Bone marrow (tissue), 2 donors: ENCODE measurements around the gene KDM4B.
"Not testable (repeated sequence)": the region's sequence is repeated elsewhere in the genome, so short reads cannot be mapped to it uniquely, and the experiment has no call there.

Source experiments
- DNase-seq, 2 donors: peaks; one replicate each; lab custom pipeline; 2025; lab: John Stamatoyannopoulos, UW

Gene KDM4B

DNA sequence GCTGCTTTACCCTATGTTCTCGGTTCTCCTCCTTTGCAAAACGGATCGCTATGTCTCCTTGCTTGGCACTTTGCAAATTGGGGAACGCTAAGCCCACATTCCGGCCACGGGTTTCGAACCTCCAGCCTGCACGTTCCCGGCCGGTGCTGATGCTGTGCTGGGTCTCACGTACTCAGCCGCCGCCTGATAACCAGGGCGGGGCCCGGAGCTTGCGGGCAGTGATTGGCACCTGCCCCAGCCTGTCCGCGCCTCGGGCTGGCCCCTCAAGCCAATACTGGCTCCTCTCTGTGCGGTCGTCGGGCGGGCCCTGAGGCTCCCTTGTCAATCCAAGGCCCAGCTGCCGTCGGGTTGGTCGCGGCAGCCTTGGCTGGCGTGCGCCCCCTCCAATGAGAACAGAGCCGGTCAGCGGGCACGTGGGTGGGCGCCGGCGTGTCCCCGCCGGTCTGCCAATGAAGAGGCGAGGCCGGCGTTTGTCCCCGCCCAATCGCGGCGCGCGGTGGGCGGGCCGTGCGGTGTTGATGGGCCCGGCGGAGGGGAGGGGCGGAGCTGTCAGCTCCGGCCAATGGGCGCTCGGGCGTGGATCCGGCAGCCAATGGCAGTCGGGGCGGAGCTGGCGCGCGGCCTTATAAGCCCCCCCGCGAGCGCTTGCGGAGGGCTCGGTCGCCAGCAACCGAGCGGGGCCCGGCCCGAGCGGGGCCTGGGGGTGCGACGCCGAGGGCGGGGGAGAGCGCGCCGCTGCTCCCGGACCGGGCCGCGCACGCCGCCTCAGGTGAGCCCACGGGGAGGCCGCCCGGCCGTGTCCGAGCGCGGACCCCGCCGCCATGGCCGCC, at the start of gene KDM4B:
KDM4B (plus strand) TSS at position 652 of the 830 bp plus-strand sequence. CDS start 63,778 bp downstream, outside the sequence.
- DNase-seq: peak; percentile 86 to 96

DNA sequence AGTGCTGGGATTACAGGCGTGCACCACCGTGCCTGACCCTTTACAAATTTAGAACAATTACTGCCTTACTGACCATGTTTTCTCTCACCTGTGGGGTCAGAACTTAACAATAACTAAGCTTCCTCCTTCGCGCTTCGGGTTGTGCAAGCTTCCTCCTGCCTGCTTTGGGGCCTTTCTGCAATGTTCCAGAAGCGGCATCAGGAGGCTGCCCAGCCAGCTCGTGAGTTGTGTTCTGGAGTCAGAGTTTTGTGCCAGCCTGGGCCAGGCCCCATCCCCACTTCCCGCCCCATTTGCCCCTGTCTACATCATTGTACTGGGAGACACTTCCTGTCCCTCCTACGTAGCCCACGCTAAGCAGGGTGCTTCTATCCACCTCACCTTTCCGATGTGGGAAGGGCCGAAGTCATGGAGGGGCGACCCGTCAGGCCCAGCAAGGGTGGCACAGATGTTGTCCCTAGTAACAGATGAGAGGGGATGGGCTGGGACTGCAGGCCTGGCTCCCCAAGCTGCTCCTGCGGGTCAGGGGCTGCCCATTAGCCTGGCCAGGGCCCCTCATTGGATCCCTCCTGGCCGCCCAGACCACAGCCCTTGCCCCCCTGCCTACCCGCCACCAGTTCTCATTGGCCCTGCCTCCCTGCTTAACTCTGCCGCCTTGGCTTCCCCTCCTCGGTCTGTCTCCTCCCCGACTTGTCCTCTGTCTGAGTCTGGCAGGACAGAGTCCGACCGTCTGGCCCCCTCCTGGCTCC, 46.2 kb upstream of the KDM4B start:
- DNase-seq: no peak

DNA sequence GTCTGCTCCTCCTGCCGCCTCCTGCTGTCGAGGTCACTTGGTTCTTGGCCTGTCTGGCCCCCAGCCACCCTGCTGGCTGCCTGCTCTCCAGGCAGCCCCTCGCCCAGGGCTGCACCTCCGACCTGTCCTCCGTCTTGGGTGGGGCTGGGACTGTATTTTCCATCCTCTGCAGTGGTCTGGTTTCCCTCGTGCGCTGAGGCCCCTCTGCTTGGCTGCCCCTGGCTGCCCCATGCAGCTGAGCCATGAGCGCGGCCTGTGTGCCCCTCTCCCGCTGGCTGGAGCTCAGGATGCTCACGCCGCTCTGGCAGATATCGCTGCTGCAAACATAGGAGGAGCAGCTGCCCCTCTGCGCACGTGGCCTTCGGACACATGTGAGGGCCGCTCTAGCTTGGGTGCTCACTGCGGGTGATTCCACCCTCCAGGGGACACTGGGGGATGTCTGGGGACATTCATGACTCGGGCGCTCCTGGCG, 45.6 kb upstream of the KDM4B start:
- DNase-seq: no peak

DNA sequence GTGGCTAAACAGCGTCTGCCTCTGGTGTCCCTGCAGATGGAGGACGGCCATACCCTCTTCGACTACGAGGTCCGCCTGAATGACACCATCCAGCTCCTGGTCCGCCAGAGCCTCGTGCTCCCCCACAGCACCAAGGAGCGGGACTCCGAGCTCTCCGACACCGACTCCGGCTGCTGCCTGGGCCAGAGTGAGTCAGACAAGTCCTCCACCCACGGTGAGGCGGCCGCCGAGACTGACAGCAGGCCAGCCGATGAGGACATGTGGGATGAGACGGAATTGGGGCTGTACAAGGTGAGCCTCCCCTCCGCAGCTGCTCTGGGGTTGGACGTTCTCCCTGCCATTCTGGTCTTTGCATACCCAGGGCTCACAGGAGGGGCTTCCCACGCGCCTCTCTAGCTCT, 39.7 kb upstream of the KDM4B start:
- DNase-seq: no peak

DNA sequence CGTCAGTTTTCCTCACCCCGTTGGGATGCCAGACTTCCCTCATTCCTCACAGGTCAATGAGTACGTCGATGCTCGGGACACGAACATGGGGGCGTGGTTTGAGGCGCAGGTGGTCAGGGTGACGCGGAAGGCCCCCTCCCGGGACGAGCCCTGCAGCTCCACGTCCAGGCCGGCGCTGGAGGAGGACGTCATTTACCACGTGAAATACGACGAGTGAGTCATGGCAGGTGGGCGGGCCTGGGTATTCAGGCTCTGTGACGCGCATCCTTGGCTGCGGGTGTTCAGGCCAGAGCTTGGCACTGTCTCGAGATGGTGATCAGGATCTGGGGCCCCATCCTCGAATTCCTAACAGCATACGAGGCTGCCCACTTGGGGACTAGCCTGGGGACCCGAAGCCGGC, 38.2 kb upstream of the KDM4B start:
- no peak for DNase-seq

DNA sequence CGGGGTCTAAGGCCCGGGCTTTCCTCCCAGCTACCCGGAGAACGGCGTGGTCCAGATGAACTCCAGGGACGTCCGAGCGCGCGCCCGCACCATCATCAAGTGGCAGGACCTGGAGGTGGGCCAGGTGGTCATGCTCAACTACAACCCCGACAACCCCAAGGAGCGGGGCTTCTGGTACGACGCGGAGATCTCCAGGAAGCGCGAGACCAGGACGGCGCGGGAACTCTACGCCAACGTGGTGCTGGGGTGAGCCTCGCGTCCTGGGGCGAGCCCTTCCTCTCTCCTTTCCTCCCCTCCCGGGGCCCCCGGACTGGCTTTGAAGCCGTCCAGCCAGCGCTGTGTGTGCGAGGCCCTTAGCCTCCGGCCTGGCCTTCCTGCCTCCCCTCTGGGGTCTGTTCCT, 36.2 kb upstream of the KDM4B start:
- DNase-seq: no peak

DNA sequence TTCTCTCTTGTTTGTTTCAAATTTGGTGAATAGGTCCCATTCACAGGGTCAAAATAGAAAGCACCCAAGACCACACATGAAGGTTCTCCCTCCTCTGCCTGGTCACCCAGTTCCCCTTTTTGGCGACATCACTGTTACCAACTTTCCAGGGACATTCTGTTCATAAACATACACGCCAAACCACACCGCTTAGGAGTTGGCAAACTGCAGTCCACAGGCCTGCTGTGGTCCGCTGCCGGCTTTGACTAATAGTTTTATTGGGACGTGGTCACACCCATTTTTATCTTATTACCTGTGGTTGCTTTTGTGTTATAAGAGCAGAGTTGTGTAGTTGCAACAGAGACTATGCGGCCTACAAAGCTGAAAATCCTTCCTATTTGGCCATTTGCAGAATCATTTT, 35.4 kb upstream of the KDM4B start:
- DNase-seq: no peak

DNA sequence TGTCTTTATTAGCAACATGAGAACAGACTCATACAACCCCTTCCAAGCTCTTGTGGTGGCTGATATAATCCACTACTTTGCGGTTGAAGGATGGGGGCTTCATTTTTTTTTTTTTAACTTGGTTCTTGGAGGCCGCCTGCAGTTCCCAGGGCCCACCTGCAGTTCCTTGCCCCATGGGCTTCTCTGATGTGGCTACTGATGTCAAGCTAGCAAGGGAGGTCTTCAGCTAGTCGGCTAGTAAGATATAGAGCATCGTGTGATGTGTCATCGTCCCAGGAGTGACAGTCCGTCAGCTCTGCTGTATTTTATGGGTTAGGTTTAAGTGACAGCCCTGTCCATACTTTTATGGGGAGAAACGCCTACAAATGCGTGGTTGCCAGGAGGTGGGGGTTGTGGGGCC, 33.5 kb upstream of the KDM4B start:
- DNase-seq: no peak

DNA sequence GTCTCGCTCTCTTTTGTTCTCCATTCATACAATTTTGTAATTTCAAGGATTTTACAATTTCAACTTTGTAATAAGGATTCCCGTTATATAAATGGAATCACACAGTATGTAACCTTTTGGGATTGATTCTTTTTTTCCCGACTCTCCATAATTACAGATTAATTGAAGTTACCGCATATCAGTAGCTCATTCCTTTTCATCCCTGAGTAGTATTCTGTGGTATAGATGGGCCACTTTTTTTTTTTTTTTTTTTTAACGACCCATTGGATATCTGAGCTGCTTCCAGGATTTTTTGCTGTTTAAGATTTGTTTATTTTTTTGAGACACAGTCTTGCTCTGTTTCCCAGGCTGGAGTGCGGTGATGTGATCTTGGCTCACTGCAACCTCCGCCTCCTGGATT, 31.9 kb upstream of the KDM4B start:
- no peak for DNase-seq

DNA sequence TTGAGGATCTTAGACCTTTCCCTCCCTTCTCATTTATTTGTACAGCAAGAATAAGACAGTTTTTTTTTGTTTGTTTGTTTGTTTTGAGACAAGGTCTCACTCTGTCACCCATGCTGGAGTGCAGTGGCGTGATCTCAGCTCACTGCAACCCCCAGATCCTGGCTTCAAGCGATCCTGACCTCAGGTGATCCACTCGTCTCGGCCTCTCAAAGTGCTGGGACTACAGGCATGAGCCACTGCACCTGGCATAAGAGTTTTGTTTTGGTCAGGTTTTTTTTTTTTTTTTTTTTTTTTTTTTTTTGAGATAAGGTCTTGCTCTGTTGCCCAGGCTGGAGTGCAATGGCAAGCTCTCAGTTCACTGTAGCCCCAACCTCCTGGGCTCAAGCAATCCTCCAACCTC, 30.5 kb upstream of the KDM4B start:
- DNase-seq: not testable (repeated sequence)

DNA sequence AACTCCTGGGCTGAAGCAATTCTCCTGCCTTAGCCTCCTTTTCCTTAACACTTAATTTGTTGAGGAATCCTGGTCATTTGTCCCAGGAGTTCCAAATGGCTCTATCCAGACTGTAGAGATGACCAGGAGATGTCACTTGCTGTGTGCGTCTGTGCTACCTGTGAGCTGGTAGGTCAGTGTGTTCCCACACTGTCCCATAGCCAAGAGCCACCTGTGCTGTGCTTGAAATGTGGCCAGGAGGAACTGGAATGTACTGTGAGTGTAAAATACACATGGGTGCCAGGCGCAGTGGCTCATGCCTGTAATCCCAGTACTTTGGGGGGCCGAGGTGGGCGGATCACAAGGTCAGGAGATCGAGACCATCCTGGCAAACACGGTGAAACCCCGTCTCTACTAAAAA, 29.4 kb upstream of the KDM4B start:
- no peak for DNase-seq

DNA sequence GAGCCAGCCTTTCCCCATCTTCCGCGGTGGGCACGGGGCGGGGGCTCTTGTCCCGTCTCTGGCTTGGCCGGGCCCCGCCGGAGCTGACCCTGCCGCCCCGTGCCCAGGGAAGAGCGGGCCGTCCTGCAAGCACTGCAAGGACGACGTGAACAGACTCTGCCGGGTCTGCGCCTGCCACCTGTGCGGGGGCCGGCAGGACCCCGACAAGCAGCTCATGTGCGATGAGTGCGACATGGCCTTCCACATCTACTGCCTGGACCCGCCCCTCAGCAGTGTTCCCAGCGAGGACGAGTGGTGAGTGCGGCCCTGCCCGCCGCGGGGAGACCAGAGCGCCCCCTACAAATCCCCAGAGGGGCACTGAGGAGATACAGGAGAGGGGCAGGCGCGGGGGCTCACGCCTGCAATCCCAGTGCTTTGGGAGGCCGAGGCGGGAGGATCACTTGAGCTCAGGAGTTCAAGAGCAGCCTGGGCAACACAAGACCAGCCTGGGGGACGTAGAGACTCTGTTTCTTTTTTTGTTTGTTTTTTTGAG, 27.2 kb upstream of the KDM4B start:
- not testable (repeated sequence) for DNase-seq

DNA sequence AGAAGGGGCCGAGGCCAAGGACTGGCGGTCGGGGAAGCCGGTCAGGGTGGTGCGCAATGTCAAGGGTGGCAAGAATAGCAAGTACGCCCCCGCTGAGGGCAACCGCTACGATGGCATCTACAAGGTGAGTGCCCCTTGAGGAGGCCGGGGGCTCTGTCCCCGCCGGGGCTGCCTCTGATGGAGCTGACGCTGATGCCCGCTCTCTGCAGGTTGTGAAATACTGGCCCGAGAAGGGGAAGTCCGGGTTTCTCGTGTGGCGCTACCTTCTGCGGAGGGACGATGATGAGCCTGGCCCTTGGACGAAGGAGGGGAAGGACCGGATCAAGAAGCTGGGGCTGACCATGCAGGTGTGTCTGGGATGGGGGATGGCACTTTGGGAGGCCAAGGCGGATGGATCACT, 18.3 kb upstream of the KDM4B start:
- DNase-seq: not testable (repeated sequence)

DNA sequence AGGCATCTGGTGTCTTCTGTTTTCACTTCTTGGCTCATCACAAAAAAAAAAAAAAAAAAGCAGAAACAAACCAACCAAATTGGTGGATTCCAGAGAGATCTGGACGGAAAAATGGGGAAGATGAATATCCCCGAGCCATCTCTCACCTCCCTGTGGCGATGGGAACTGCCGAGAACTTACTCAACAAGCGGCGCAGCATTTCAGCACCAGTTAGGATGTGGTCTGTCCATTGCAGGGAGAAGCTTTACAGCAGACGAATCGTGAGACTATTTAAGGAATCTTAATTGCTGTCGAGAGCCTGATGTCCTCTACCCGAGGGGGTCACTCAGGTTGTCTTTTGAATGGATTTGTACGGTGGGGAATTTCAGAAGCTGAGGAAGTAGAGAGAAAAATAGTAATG, 17.3 kb upstream of the KDM4B start:
- DNase-seq: no peak

DNA sequence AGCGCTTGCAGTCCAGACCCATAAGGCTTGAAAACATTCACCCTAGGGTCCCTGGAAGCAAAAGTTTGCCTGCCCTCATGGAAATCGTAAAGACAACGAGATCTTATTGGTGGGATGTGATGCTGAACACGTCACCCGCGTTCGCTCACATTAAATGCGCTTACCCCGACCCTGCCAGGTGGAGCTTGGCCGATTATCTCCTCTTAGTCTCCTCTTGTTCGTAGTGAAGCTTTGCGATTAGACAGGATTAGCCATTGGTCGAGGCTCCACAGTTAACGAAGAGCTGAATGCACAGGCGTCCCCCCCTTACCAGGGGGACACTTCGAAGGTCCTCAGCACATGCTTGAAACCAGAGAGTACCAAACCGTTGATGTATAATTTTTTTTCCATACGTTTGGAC, 16.0 kb upstream of the KDM4B start:
- no peak for DNase-seq

DNA sequence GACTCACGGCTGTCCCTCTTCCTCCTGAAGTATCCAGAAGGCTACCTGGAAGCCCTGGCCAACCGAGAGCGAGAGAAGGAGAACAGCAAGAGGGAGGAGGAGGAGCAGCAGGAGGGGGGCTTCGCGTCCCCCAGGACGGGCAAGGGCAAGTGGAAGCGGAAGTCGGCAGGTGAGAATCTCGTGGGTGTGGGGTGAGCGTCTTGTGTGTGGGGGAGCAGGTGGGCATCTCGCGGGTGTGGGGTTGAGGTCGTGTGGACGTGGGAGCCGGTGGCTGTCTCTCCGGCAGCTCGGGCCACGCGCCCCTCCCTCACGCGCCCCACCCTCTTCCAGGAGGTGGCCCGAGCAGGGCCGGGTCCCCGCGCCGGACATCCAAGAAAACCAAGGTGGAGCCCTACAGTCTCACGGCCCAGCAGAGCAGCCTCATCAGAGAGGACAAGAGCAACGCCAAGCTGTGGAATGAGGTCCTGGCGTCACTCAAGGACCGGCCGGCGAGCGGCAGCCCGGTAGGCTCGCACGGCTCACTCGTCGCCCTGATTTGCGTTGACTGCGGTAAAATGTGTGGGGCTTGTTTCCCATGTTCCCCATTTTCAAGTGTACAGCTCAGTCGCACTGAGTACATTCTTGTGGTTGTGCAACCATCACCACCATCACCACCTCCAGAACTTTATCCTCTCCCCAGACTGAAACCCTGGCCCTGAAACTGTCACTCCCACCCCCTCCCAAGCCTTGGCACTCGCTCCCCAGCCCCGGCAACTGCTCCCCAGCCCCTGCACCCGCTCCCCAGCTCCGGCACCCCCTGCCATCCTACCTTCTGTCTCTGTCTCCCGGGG, 14.4 kb upstream of the KDM4B start:
- DNase-seq: not testable (repeated sequence)

DNA sequence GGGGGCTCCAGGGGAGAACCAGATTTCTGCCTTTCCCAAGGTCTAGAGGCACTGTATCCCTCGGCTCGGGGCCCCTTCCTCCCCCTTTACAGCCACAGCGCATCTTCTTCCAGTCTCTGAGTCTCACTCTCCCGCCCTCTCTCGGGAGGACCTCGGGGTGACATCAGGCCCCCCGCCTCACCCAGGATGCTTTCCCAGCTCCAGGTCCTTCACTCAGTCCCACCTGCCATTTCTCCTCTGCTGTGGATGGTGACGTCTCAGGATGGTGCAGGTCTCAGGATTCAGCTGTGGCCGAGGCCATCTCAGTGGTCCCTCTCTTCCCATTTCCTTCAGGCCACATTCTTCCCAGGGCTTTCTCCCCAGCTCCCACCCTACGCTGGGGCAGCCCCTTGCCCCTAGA, 13.6 kb upstream of the KDM4B start:
- DNase-seq: no peak

DNA sequence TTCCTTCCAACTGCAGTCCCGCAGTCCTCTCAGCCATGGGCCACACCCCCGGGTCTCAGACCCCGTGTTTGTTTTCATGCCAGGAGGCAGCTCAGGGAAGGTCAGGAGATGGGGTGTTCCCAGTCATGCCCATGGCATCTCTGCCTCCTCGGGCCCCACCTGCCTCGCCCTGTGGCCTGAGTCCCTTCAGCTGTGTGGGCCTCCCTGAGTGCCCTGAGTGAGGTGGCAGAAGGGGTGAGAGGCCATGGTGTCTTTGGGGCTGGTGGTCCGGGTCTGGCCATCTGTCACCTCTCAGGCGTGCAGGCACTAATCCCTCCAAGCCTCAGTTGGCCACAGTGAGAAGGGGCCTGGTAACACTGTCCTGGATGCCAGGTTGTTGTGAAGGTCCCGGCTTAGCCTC, 10.9 kb upstream of the KDM4B start:
- no peak for DNase-seq

DNA sequence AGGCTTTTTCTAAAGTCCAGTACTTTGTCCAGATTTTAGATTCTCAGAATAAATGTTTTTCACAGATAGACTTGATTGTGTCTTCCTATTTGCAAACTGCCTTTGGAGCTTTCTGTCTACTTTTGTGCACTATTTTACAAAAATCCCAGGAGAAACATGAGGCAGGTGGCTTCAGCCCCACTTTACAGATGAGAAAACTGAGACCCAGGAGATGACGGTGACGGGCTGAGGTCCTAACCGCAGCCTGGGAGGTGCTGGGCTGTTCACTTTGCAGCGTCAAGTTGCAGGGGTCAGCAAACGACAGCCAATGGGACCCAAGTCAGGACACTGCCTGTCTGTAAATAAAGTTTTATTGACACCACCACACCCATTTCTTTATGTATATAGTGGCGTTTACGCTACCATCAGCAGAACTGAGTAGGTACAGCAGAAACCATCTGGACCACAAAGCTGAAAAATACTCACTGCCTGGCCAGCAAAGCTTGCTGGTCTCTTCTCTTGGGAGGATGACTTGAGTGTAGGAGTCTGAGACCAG, 6.8 kb upstream of the KDM4B start:
- DNase-seq: no peak

DNA sequence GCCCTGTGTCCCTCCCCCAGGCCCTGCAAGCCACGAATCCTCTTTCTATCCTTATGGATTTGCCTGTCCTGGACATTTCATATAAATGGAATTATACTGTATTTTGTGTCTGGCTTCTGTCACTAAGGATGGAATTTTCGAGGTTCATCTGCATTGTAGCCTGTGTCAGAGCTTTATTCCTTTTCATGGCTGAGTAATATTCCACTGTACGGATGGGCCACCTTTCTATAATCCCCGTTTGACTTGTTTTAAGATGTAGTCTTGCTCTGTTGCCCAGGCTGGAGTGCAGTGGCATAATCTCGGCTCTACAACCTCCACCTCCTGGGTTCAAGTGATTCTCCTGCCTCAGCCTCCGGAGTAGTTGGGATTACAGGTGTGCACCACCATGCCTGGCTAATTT, 3.9 kb upstream of the KDM4B start:
- DNase-seq: no peak

DNA sequence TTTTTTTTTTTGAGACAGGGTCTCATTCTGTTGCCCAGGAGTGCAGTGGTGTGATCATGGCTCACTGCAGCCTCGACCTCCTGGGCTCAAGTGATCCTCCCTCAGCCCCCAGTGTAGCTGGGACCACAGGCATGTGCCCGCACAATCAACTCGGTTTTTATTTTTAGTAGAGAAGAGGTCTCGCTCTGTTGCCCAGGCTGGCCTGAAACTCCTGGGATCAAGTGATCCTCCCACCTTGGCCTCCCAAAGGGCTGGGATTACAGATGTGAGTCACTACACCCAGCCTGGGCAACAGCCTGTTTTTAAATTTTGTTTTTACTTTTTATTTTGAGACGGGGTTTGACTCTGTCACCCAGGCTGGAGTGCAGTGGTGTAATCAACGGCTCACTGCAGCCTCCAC, 2.3 kb upstream of the KDM4B start:
- no peak for DNase-seq
